Left ventricle myocardium superior (tissue), 1 donor: ENCODE results near the gene CFAP206. TPM values are rescaled to one million over a fixed set of nuclear protein-coding genes. Genes with fewer than 3 reads are reported as not detected.
A peak's percentile ranks its signal among the peaks of the same experiment; 100 is the strongest.
"Not testable (repeated sequence)": the region's sequence is repeated elsewhere in the genome, so short reads cannot be mapped to it uniquely, and the experiment has no call there.

ENCODE experiments used
- ATAC-seq: fragments of 200-7000 bp; cut with Tn5 transposase; one replicate; pipeline ENCODE4 v1.9.1; 2020; ENCODE audit warnings: mild to moderate bottlenecking, moderate library complexity
- DNase-seq: peaks from one replicate; pipeline ENCODE4 v3.0.0-alpha.2; 2020
- intact Hi-C: fragments of 100-400 bp; cut with micrococcal nuclease; formaldehyde crosslinking; loops from one replicate; pipeline ENCODE4 v1.11.0; 2022
- total RNA-seq: library from RNA; stranded (reverse); fragmentation: NEBNext Ultra II Directional; extraction: Animal tissue kit (Norgen Biotek cat#: 25700); gene quantifications from one replicate; pipeline ENCODE4 v1.2.1, GENCODE V29; 2021
- donor health status: DM: no; HTN: yes; CAD: no; lungs with severe emphysema.

The CFAP206 gene
- total RNA-seq, 1 donor from 2014 or later = 0.25 TPM

DNA sequence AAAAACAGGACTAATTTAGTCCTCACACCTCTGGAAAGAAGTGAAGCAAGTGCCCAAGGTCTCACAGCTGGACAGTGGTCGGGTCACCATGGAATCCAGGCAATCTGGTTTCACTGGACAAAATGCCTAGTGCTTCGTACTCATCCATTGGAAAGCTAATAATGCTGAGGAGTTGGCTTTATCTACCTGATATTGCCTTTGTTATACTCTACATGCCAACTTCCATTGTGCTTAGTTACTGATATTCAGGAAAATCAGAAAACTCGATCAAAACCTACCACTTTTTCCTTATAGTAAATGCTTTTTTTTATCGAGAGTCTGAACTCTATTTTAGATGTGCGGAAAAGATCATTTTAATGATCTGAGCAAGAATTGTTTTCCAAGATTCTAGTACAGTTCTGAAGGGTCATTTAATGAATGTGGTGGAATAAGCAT lies 966 bp downstream of the CFAP206 start:
- ATAC-seq (no peak), DNase-seq (no peak)
- intact Hi-C loops = no loop called here

DNA sequence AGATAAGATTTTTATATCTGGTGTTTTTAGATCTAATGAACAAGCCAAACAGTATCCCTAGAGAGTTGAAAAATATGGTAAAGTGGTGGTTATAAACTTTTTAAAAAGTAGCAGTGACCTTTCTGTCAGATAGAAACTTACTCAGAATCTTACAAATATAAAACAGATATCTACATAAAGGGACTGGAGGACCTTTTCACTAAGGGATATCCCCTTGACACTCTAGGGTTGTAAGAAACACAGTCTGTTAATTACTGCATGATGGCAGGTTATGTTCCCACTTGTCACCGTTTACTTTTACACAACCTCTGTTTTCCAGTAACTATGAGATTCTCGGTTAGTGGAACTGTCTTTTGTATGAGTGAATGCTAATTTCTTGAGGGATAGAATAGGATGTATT lies 11.5 kb downstream of the CFAP206 start:
- DNase-seq (no peak), ATAC-seq (no peak)
- intact Hi-C loops = no loop called here

DNA sequence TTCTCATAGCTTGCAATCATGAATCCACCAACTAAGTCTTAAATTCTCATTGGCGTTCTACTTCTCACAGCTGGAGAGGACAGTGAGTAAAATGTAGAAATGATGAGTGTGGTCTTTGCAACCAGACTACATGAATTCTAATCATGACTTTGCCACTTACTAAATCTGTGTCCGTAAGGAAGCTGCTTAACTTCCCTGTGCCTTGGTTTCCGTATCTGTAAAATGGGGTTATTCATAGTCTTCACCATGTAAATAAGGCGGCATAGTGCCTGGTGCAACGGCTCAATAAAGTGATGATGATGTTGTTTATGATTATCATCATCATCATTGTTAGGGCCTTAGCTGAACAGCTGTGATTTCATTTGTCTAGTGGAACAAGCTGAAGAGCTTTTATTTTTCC lies 12.6 kb downstream of the CFAP206 start:
- no peak for ATAC-seq
- DNase-seq = no peak
- intact Hi-C loops = no loop called here

DNA sequence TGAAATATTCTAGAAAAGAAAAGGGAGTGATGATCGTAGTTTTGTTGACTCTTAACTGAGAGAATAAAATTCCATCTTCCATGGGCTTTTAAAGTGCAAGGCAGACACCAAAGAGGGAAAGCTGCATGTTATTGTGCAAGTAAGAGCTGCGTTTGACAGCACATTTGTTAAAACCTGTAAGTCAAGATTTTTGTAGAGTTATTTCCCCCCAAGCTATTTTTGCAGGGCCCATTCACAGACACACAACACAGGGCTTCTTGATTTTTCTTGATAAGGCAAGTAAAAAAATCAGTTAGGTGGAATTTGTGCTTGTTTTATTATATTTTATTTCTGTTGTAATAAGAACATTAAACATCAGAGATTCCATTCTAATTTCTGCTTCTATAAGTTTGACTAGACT lies 13.8 kb downstream of the CFAP206 start:
- no peak for ATAC-seq

DNA sequence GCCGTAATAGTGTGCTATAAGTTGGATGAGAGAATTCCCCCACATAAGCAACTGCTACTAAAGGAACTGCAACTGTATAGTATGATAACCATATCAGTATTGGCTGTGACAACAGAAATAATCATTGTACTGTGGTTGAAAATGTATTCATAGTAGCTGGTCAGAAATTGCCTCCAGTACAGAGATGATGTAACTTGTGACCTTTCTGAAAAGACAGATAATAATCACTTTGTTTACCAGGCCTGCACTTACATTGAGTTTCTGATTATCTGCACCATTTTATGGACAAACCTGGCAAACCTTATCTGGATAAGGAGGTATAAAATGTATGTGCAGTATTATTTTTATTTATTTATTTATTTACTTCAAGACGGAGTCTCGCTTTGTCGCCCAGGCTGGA lies 19.0 kb downstream of the CFAP206 start:
- DNase-seq (no peak), ATAC-seq (no peak)
- intact Hi-C loops = no loop called here

More for the DNA sequence above, 13.8 kb downstream of the CFAP206 start:
- no peak for DNase-seq
- intact Hi-C loops = no loop called here

DNA sequence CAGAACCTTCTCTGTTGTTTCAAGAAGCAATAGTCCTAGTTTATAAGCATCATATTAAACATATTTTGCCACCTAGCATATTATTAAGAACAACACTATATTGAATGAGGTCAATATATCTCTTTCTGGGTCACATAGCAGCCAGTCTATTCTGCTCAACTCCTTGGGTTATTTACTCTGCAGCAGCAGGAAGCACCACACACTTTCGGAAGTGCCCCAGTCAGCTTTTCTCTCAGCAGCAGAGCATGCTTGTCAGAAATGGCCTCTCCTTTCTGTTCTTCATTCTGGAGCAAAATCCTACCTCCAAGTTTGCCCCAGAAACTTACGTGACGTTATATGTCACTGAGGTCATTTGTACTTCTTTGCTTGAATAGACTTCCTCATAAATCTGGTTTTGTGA lies 22.7 kb downstream of the CFAP206 start:
- intact Hi-C loops = no loop called here
- ATAC-seq = no peak

DNA sequence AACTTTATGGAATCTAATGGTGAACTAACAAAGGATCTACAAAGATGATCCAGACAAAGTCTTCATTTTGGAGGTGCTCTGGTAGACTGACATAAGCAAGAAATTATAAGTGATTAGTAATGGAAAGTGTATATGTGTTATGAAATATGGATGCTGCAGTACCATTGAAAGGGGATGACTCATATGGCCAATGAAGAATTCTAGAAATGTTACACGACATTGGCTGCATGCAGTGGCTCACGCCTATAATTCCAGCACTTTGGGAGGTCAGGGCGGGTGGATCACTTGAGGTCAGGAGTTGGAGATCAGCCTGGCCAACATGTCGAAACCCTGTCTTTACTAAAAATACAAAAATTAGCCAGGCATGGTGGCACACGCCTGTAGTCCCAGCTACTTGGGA lies 23.5 kb downstream of the CFAP206 start:
- intact Hi-C loops = no loop called here
- ATAC-seq (no peak), DNase-seq (no peak)

More for the DNA sequence above, 22.7 kb downstream of the CFAP206 start:
- no peak for DNase-seq

DNA sequence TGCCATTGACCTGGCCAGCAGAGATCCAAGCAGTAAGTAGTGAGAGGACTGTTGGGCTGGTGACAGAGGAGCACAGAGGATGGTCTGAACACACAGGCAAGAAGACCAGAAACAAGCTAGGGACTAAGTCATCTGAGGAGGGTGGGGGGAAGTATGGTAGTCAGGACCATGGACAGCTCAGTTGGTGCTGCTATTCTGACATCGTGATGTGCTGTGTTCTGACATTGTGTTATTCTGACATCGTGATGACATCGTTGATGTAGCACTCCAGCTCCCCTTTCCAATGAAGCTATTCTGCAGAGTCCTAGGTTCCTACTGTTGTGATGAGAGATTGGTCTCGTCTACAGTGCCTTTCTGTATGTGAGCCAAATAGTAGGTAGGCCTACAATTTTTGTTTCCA lies 28.7 kb downstream of the CFAP206 start:
- DNase-seq (no peak), ATAC-seq (peak; percentile 71)
- intact Hi-C loops = no loop called here

DNA sequence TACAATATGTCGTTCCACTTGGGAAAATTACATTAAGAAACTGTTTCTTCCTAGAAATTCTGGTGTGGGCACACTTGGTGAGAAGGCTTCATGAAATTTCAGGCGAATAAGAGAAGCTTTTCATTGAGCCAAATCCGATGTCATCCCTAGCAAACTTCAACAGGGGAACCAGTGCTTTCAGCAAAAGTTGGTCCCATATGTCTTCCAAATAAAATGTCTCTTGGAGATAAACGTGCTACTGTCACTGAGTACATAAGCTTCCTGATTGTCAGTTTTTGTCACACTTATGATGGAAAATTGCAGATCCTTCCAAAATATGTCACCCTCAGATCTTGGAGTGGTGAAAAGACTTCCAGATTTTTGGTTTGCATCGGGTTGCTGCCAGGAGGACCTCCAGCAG lies 33.9 kb downstream of the CFAP206 start:
- no peak for ATAC-seq
- intact Hi-C loops = no loop called here
- DNase-seq = no peak

DNA sequence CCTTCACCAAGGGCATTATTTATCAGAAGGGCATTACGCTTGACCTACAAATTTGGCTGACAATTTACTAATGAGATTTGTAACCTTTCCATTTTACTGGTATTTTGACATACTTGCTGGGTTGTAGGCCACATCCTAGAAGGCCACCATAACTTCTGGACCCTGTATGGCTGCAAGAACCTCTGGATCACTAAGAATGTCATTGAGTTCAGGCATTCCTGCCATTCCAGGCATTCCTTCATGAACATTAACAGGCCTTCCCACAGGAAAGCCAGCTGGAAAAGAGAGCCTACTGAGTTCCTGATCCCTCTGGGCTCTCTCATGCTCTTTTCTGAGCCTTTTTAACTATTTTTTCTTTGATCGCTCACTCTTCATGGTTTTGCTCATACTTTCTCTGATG lies 36.6 kb downstream of the CFAP206 start:
- ATAC-seq (no peak), DNase-seq (no peak)
- intact Hi-C loops = no loop called here

DNA sequence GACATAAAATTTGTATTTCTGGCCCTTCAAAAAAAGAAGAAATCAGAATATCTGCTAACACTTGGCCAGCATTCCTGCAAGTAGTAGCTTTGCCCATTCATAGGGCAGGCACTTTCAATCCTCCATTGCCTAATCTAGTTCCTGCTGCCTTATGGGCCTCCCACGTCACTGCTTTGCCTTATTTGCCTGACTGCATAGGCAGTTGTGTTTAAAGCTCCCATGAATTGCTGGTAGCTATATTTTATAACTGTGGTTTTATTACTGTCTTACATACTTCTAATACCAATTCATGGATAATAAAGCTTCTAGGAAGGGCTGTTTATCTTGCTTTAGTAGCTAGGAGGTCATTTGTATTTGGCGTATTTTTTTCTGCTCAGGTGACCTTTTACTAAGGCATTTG lies 57.3 kb downstream of the CFAP206 start:
- DNase-seq (no peak), ATAC-seq (no peak)
- intact Hi-C loops = no loop called here

DNA sequence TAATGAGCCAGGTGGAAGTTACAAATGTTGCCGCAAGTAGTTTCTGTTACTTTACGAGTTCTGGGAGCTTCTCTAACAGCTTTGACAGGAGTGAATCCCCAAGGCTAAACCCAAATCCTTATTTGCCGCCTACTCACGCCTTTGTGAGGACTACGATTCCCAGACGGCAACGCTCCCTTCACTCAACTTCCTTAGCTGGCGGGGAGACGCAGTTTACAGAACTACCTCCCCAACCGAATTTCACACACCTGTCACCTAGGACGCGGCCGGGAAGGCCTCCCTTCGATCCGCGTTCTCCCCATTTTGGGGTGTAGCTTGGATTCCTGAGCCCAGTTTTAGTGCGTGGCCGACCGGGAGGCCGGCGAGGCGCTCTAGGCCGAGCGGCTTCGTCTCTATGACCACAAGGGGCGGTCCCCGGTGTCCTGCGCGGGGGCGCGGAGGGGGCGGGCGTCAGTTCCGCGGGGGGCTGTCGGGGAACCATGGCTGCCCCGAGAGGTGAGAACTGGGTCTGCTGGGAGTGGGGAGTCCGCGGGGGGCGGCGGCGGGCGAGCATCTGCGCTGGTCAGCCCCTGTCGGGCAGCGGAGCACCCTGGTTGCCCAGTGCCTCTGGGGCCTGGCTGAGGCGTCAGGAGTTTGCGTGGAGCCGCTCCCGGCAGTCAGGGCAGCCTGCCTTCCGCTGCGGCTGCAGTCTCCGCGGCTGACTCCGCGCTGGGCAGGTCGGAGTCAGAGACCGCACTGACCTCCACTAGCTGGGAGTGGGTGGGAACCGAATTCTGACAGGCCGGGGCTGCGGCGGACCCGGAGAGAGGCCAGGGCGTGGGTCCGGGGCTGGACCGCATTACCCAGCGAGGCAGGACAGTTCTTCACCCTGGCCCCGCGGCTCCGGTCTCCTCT lies 65.0 kb downstream of the CFAP206 start, which contains the start of gene SLC35A1:
Gene SLC35A1 (plus strand): TSS at position 450 of the 894 bp plus-strand sequence. CDS start 30 bp downstream, at position 480.
- ATAC-seq = peak; percentile 100
- DNase-seq = peak; percentile 93
- intact Hi-C loops = no loop called here

DNA sequence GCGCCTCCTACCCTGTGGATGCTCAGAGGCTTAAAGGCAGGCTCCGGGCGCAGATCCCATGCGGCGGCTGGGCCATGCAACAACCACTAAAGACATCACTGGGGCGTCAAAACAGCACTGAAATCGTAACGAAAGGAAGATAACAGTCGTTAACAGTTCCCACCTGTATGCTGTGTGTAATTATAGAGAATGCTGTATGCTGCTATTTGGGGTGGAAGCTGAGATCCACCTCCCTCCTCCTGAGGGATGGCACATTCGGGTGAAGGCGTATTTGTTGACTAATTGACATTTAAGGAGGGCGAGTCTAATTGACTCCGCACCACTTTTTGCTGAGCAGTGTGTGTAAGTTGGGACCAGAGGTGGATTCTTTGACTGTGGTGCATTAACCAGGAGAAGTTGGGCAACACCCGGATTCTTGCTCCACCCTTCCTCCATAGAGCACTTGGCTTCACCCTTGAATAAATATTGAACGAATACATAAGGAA lies 65.7 kb downstream of the CFAP206 start:
- ATAC-seq = no peak
- intact Hi-C loops = no loop called here
- no peak for DNase-seq

DNA sequence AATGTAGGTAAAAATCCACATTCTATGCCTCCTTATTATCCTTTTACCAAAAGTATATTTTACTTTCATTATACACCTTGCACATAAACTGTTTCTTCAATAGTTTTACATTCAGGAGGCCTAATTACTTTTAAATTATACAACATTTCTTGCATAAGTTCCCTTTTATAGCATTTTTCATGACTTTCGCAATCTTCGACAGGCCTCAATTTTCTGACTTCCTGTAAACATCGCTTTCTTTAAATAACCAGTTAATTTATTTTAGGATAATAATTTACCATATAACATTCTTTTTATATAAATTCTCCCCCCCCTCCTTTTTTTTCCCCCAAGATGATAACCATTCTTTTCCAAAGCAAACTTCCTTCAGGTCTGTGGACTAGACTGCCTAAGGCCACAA lies 74.2 kb downstream of the CFAP206 start:
- DNase-seq (no peak), ATAC-seq (no peak)
- intact Hi-C loops = no loop called here

DNA sequence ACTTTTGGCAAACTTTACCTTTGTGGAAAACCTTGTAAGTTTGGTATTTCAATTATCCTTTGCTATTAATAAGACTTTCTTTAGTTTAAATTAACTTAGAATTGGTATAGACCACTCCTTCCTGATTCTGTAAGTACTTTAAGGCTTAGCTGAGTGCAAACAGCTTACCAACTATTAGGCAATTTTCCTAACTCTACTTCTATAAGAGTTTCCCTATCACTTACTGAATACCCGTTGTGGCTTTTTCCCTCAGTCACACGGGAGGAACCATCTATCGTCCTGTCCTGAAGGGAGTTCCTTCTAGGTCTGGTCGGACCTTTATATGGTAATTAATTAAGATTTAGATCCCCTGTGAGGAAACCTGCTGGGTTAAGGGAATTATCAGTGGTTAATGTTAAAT lies 74.6 kb downstream of the CFAP206 start:
- no peak for DNase-seq
- no peak for ATAC-seq
- intact Hi-C loops = no loop called here

DNA sequence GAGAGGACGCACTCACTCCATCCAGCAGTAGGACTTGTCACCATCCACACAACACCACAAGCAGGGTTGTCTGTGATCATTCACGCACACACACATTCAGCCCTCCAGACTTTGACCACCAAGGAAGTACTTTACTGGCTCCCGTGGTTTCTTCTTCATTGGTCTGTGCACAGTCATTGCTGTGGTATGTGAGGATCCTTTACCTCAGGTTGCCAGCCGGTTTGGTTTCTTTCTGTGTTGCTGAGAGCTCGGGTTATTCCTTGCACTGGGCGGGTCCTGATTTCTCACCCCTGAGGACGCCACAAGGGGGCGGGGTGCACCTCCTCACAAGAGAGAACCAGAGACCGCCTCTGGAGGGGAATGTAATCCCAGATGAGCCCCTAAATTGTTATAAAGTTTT lies 76.2 kb downstream of the CFAP206 start:
- intact Hi-C loops = no loop called here
- DNase-seq (peak; percentile 37), ATAC-seq (no peak)

DNA sequence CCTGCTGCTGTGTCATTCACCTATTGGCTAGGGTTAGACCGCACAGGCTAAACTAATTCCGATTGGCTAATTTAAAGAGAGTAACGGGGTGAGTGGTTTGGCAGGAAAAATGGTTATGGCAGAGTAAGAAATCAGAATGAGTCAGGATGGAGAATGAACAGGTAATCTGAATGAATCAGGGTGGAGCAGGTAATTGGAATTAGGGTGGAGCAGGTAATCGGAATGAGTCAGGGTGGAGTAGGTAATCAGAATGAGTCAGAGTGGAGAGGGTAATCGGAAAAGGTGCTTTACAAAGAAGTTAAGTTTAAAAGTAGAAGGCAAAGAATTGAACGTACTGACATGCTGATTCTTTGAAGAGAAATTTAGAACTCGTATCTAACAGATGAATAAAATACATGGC lies 76.7 kb downstream of the CFAP206 start:
- no peak for ATAC-seq
- no peak for DNase-seq
- intact Hi-C loops = no loop called here

DNA sequence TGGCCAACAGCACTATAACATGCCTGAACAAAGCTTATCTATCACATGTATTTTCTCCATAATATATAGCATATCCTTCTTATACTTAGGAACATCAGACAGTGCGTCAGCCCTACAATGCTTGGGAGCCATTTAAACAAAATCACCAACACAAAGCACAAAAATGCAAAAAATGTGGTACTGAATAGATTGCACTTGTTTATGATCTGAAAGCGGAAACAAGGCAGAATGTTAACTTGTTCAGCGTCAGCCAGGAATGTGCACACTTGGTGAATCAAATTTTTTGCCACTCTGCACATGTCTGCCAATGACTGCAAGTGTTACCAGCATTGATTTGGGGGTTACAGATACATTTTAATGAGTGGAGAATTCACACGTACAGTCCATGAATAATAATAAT lies 79.8 kb downstream of the CFAP206 start:
- DNase-seq = no peak
- no peak for ATAC-seq
- intact Hi-C loops = no loop called here

DNA sequence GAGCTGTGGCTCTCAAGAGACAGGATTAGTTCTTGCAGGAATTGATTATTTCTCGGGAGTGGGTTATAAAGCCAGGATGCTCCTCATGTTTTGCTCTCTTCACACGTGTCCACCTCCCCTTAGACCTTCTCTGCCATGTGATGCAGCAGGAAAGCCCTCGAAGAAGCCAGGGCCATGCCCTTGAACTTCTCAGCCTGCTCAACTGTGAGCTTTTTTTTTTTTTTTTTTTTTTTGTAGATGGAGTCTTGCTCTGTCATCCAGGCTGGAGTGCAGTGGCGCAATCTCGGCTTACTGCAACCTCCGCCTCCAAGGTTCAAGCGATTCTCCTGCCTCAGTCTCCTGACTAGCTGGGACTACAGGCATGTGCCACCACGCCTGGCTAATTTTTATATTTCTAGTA lies 81.6 kb downstream of the CFAP206 start:
- ATAC-seq, DNase-seq, intact Hi-C loops: not testable (repeated sequence)

DNA sequence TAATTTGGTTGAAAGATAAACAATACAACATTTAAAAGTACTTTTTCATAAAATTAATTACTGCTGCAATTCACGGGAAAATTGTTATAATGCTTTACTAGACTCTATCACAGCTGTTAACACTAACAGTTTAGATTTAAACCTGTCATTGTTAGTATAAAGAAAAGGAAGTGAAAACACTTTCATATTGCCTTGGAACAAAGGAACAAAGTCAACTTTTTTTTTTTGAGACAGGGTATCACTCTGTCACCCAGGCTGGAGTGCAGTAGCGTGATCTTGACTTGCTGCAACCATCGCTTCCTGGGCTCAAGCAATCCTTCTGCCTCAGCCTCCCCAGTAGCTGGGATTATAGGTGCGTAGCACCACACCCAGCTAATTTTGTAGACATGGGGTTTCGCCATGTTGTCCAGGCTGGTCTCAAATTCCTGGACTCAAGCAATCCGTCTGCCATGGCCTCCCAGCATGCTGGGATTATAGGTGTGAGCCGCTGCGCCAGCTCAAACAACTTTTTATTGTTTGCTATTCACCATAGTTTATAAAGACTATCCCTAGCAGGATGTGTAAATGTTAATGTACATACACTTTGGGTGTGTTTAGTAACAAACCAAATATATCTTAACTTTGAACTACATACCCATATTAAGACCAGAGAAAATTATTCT lies 87.1 kb downstream of the CFAP206 start:
- no peak for ATAC-seq
- intact Hi-C loops = no loop called here
- no peak for DNase-seq
